Spleen (tissue), 7 donors: ENCODE data around the gene NSL1.
A peak's percentile ranks its signal among the peaks of the same experiment; 100 is the strongest.

Source experiments
- CTCF ChIP-seq, 11 experiments: fragments of 200-600 bp in 7 of 11; fragments of 450-650 bp in 4 of 11; sonication (generic) in 4 of 11; IDR thresholded peaks in 8 of 11; conservative IDR thresholded peaks in 3 of 11; 1 replicate in 7 of 11; 2 replicates in 4 of 11; pipeline versions ENCODE4 v1.4.0 to v1.8.0; 2016 to 2021; ENCODE audit warnings: antibody characterized with exemption in 11 of 11, inconsistent platforms in 4 of 11, mild to moderate bottlenecking in 1 of 11
- POLR2A ChIP-seq, 3 donors: fragments of 450-650 bp; IDR thresholded peaks; one replicate each; pipeline ENCODE4 v1.5.1; 2017; ENCODE audit warnings: antibody characterized with exemption in 3 of 3, mild to moderate bottlenecking in 1 of 3
- POLR2AphosphoS5 ChIP-seq, 3 donors: sonication (generic); formaldehyde crosslinking; IDR thresholded peaks; one replicate each; pipeline ENCODE4 v1.5.1; 2017; ENCODE audit warnings: antibody characterized with exemption in 3 of 3
- donor health status: DM: no; HTN: no; CAD: no; lungs with moderate emphysema.
- donor health status: DM: no; HTN: no; CAD: no.
- donor health status: DM: no; HTN: no; CAD: no.

- TF ChIP-seq POLR2A (IDR thresholded peaks at IDR 0.05) (no peak), POLR2AphosphoS5 (IDR thresholded peaks at IDR 0.05) (peak in 1 of 3 donors; percentile 56), CTCF (IDR thresholded peaks at IDR 0.05 in 8 of 11, conservative IDR thresholded peaks at IDR 0.05 in 3 of 11) (no peak)
Measured at GRCh38 chr1:212794561-212795014, 3.0 kb upstream of the NSL1 start.
